Measurements from ENCODE around the gene VPS52. TPM values are rescaled to one million over a fixed set of nuclear protein-coding genes. Genes with fewer than 3 reads are reported as not detected.

Gene VPS52
- total RNA-seq, 1 donor from 2014 or later, result 28.7 TPM

GRCh38 chr6:33297956-33298772 lies 26.5 kb upstream of the VPS52 start:
- Histone ChIP-seq H3K4me3 (peak overlapping the region; percentile 90), H3K9ac (peak overlapping the region; percentile 45), H2AFZ (replicated peaks) (peak overlapping the region; percentile 75), H3K27me3 (no peaks in the 10 kb centered on the region), H3K4me2 (peak overlapping the region; percentile 86), H3K79me2 (ENCODE audit: low read depth) (peaks cover 37% of the 10 kb centered on the region), H3K4me1 (peaks cover 5% of the 10 kb centered on the region), H3K9me3 (ENCODE audit: low read depth) (no peaks in the 10 kb centered on the region), H4K20me1 (ENCODE audit: low read depth) (peaks cover 22% of the 10 kb centered on the region), H3K36me3 (no peaks in the 10 kb centered on the region), H3K27ac (no peak overlapping the region), H3F3A (ENCODE audit: low read depth) (peaks cover 33% of the 10 kb centered on the region)
- no peaks in the 10 kb centered on the region for H3K9me3 Mint-ChIP-seq
- peak overlapping the region; percentile 99 for H3K4me3 Mint-ChIP-seq
- peaks cover 5% of the 10 kb centered on the region for H3K36me3 Mint-ChIP-seq
- peak overlapping the region; percentile 99 for H3K27ac Mint-ChIP-seq
- TF ChIP-seq, protein P1, sequence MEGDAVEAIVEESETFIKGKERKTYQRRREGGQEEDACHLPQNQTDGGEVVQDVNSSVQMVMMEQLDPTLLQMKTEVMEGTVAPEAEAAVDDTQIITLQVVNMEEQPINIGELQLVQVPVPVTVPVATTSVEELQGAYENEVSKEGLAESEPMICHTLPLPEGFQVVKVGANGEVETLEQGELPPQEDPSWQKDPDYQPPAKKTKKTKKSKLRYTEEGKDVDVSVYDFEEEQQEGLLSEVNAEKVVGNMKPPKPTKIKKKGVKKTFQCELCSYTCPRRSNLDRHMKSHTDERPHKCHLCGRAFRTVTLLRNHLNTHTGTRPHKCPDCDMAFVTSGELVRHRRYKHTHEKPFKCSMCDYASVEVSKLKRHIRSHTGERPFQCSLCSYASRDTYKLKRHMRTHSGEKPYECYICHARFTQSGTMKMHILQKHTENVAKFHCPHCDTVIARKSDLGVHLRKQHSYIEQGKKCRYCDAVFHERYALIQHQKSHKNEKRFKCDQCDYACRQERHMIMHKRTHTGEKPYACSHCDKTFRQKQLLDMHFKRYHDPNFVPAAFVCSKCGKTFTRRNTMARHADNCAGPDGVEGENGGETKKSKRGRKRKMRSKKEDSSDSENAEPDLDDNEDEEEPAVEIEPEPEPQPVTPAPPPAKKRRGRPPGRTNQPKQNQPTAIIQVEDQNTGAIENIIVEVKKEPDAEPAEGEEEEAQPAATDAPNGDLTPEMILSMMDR (IDR thresholded peaks at IDR 0.05), result peak; percentile 34
- no peak for TF ChIP-seq EZH2phosphoT487 (IDR thresholded peaks at IDR 0.05)
- DNase-seq (ENCODE audit: low spot score), result peak; percentile 86
- H3K27me3 Mint-ChIP-seq (ENCODE audit: insufficient read depth, low read depth), result peaks cover 5% of the 10 kb centered on the region
- peaks cover 29% of the 10 kb centered on the region for H3K4me1 Mint-ChIP-seq

DNA sequence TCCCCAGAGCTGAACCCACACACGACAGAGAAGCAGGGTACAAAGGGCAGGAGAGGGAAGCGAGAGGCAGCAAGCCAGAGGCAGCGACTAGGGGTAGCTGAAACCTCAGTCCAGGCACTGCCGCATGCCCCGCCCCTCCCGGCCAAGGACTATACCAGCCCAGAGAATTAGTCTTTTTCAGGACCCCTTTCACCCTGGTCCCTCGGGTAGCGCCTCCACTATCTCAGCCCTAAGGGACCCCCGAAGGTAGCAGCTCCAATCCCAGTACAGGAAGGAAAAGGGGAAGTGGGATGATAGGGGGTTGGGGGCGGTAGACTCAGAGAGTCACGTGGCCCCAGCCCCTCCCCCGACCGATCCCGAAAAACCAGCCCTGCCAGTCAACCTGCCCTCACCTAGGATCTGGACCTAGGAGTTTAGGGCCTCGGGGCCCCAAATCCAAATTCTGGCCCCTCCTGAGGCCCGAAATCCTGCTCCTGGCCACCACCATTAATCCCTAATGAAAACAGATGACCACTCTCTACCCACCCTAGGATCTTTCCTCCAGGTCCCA lies 25.8 kb upstream of the VPS52 start:
- Histone ChIP-seq H4K20me1 (ENCODE audit: low read depth) (peaks cover 20% of the 10 kb centered on the region), H3K27ac (no peak overlapping the region)
- H3K9me3 Mint-ChIP-seq, result no peaks in the 10 kb centered on the region

DNA sequence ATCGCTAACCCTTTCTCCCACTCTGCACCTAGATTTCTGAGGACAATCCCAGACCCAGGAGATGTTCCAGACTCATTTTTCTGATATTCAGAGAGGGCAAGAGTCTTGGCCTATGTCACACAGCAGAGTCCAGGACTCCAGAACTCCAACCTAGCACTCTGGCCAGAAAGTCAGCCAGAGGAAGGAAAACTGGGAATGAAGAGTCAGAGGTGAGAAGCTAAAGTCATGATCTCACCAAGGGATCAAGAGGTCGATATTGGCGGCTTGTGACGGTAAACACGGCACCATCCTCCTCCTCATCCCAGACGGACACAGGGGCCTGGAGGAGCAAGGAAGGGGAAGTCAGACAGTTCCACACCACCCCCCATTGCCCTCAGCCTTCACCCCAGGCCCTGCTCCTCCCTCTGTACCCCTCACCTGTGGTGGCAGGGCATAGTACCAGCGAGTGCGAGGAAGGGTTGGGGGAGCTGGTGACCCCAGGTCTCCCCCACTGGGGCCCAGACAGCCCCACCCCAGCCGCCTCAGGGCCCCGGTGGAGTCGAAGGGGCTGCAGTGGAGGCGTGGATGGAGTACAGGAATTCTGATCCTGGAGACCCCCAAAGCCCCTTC lies 25.2 kb upstream of the VPS52 start:
- H3K9ac ChIP-seq, result no peak overlapping the region
- H3K9me3 Mint-ChIP-seq, result no peaks in the 10 kb centered on the region

More for the DNA sequence above, 25.8 kb upstream of the VPS52 start:
- H3F3A ChIP-seq (ENCODE audit: low read depth), result peaks cover 33% of the 10 kb centered on the region
- H3K9ac ChIP-seq, result no peak overlapping the region
- H3K36me3 Mint-ChIP-seq, result peaks cover 5% of the 10 kb centered on the region
- H3K9me3 ChIP-seq (ENCODE audit: low read depth), result no peaks in the 10 kb centered on the region
- peaks cover 5% of the 10 kb centered on the region for H3K4me1 ChIP-seq
- H3K4me2 ChIP-seq, result peak overlapping the region; percentile 86
- H3K36me3 ChIP-seq, result no peaks in the 10 kb centered on the region
- H3K4me3 Mint-ChIP-seq, result peak overlapping the region; percentile 99
- H3K27ac Mint-ChIP-seq, result peak overlapping the region; percentile 69
- peak overlapping the region; percentile 75 for H2AFZ ChIP-seq (replicated peaks)
- peak; percentile 78 for DNase-seq (ENCODE audit: low spot score)
- no peaks in the 10 kb centered on the region for H3K27me3 ChIP-seq
- H3K27me3 Mint-ChIP-seq (ENCODE audit: insufficient read depth, low read depth), result peaks cover 5% of the 10 kb centered on the region
- H3K79me2 ChIP-seq (ENCODE audit: low read depth), result peaks cover 30% of the 10 kb centered on the region
- peak overlapping the region; percentile 90 for H3K4me3 ChIP-seq
- TF ChIP-seq EZH2 (IDR thresholded peaks at IDR 0.05), result no peak
- TF ChIP-seq, protein P1 (IDR thresholded peaks at IDR 0.05), result no peak
- no peak for TF ChIP-seq EZH2phosphoT487 (IDR thresholded peaks at IDR 0.05)
- H3K4me1 Mint-ChIP-seq, result peaks cover 29% of the 10 kb centered on the region

More for the DNA sequence above, 25.2 kb upstream of the VPS52 start:
- no peaks in the 10 kb centered on the region for H3K9me3 ChIP-seq (ENCODE audit: low read depth)
- Mint-ChIP-seq H3K4me1 (peaks cover 29% of the 10 kb centered on the region), H3K36me3 (peaks cover 5% of the 10 kb centered on the region), H3K4me3 (peak overlapping the region; percentile 99), H3K27me3 (ENCODE audit: insufficient read depth, low read depth) (peaks cover 5% of the 10 kb centered on the region), H3K27ac (peak overlapping the region; percentile 21)
- H3F3A ChIP-seq (ENCODE audit: low read depth), result peaks cover 33% of the 10 kb centered on the region
- DNase-seq (ENCODE audit: low spot score), result no peak
- H3K27me3 ChIP-seq, result no peaks in the 10 kb centered on the region
- H3K4me1 ChIP-seq, result peaks cover 5% of the 10 kb centered on the region
- peak overlapping the region; percentile 75 for H2AFZ ChIP-seq (replicated peaks)
- H3K27ac ChIP-seq, result no peak overlapping the region
- H3K36me3 ChIP-seq, result no peaks in the 10 kb centered on the region
- TF ChIP-seq, protein P1 (IDR thresholded peaks at IDR 0.05), result no peak
- TF ChIP-seq EZH2phosphoT487 (IDR thresholded peaks at IDR 0.05), result no peak
- no peak for TF ChIP-seq EZH2 (IDR thresholded peaks at IDR 0.05)
- peak overlapping the region; percentile 86 for H3K4me2 ChIP-seq
- H3K79me2 ChIP-seq (ENCODE audit: low read depth), result peaks cover 24% of the 10 kb centered on the region
- peaks cover 20% of the 10 kb centered on the region for H4K20me1 ChIP-seq (ENCODE audit: low read depth)
- H3K4me3 ChIP-seq, result peak overlapping the region; percentile 90
